WI38 (cell line): ENCODE results near the gene PFDN1.

Experiments
- H3K4me3 ChIP-seq: 2 replicates; pipeline ENCODE4 v1.5.1; 2011; ENCODE audit warnings: low read depth, mild to moderate bottlenecking, control low read depth, low read length
- TF ChIP-seq, protein P1 (sequence below): IDR thresholded peaks from 2 replicates; pipeline ENCODE4 v1.5.1; 2012; ENCODE audit warnings: low read depth, mild to moderate bottlenecking, control low read depth, low read length

Gene PFDN1

DNA sequence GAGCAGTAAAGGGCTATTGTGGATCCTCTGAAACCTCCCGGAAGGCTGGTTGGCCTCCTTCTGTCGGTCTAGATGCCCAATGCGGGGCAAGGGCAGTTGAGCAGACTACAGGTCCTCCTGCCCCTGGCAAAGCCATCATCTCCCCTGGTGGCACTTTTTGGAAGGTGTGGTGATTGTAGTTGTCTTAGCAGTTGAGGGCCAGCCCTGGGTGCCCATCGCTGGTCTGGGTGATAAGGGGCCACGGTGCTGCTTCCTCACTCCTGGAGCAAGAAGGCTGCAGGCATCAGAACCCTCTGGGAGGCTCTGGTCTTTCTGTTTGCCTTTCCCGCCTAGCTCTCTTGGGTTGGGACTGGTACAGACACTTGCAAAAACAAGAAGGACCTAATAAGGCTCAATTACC is 64.1 kb downstream of the PFDN1 start:
- no peak overlapping the region for H3K4me3 ChIP-seq
- TF ChIP-seq, protein P1, sequence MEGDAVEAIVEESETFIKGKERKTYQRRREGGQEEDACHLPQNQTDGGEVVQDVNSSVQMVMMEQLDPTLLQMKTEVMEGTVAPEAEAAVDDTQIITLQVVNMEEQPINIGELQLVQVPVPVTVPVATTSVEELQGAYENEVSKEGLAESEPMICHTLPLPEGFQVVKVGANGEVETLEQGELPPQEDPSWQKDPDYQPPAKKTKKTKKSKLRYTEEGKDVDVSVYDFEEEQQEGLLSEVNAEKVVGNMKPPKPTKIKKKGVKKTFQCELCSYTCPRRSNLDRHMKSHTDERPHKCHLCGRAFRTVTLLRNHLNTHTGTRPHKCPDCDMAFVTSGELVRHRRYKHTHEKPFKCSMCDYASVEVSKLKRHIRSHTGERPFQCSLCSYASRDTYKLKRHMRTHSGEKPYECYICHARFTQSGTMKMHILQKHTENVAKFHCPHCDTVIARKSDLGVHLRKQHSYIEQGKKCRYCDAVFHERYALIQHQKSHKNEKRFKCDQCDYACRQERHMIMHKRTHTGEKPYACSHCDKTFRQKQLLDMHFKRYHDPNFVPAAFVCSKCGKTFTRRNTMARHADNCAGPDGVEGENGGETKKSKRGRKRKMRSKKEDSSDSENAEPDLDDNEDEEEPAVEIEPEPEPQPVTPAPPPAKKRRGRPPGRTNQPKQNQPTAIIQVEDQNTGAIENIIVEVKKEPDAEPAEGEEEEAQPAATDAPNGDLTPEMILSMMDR: no peak

DNA sequence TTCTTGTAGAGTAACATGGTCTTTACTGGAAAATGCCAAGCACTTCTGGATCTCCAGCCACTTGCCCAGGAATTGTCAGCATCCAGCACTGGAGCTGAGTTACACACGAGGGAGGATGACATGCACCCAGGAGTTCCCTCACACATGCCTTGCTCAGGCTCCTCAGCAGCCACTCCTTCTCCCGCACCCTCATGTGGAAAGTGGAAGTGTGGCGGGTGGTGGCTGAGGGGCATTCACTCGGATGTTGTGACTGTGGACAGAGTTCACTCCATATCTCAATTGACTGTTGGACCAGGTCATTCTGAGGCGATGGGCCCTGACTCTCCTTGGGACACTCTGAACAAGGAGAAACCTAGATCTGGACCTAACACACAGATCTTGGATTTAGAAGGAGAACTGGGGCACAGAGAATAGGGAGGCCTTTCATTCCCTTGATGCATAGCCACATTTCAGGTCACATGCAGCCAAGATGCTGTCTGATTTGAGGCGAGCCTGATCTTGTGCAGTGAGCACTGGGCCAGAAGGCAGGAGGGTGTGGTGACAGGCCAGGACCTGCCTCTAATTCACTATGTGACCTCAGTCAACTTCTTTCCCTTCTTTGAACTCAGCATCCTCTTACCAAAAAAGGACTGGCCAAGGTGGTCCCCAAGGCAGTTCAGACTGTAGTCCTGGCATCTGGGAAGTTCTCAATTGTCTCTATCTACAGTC is 65.9 kb downstream of the PFDN1 start:
- TF ChIP-seq, protein P1: no peak

DNA sequence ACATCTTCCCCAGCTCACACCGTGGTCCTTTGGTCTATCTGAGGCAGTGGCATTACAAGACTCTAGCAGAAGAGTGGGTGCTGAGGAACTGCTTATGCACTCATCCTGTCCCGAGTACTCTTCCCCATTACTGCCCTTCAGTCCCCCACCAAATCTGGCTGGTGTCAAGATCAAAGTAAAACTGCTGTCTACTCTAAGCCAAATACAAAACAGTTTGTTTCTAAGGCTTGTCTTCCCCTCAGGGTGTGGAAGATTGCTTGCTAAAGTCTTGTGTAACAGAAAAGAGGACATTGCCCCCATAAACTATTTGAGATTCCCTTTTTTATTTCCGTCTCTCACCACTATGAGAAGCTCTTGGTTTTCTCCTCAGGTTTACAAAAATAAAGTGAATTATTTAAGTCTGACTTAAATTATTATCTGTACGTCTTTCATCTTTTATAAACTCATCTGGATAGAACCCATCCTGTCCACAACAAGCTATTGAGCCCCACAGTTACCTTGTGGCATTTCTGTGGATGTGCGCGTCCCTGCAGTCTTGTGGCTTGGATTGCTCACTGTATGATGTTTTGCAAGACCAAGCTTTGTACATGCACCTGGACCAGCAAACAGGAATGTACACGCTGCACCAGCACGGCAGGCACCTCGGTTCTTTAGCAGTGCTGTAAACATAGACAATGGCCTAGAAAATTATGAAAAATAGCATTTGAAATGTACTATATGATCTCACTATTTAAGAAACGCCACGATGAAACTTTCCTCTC is 66.9 kb downstream of the PFDN1 start:
- TF ChIP-seq, protein P1: no peak
- no peak overlapping the region for H3K4me3 ChIP-seq

More for the DNA sequence above, 65.9 kb downstream of the PFDN1 start:
- H3K4me3 ChIP-seq: no peak overlapping the region

DNA sequence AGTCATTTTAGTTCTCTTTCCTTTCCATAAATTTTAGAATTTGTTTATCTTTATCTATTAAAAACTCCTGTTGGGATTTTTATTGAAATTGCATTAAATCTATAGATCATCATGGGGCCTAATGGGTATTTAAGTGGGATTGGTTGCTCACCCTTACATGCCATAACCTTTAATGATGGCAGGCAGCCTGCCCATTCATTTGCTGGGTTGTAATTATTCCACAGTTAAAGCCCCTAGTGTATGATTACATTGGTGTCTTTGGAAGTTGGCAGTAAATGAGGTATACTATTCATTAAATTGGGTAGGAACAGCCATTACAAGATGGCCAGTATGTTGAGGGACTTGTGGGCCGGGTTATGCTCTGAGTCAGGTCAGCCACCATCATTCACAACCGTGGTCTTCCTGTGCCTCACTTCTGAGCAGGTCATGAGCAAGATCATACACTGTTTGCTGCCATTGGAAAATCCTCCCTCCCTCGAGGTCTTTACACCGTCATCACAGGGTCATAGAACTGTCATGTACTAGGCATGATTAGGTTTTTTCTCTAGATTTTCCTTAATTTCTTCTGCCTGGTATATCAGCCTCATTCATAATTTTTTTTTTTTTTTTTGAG is 68.4 kb downstream of the PFDN1 start:
- no peak overlapping the region for H3K4me3 ChIP-seq
- TF ChIP-seq, protein P1: no peak

DNA sequence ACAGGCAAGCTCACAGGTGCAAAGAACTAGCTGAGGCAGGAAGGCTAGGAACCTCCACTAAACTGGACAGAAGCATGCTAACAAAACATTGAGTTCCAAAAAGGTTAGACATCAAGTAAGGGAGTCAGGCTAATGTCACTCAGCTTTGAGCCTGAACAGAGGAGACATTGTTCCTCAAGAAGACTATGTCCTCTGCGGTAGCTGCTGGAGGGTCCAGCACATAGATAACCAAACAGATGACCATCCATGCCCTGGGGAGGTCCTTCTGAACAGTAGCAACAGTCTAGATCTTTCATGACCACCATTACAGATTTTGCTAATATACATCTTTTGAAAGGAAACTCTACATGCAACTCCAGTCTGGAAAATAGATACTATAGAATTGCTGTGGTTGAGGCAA is 70.2 kb downstream of the PFDN1 start:
- H3K4me3 ChIP-seq: no peak overlapping the region
- TF ChIP-seq, protein P1: no peak

DNA sequence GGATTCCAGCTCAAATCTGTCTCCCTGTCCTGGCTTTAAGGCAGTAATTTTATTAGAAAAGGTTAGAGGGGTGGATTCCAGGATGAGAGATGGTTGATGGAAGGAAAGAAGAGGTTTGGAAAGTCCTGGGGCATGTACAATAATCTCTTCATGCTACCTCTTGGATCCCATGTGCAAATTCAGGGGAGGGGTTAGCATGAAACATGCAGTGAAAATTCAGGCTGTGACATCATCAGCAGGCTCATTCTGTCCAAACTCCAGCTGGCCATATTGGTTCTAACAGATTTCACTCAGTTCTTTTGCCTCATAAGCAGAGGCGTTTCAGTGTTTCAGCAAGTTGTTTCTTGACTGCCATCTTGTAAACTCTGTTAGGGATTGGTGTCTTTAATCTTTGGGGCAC is 72.5 kb downstream of the PFDN1 start:
- TF ChIP-seq, protein P1: no peak
- H3K4me3 ChIP-seq: no peak overlapping the region

DNA sequence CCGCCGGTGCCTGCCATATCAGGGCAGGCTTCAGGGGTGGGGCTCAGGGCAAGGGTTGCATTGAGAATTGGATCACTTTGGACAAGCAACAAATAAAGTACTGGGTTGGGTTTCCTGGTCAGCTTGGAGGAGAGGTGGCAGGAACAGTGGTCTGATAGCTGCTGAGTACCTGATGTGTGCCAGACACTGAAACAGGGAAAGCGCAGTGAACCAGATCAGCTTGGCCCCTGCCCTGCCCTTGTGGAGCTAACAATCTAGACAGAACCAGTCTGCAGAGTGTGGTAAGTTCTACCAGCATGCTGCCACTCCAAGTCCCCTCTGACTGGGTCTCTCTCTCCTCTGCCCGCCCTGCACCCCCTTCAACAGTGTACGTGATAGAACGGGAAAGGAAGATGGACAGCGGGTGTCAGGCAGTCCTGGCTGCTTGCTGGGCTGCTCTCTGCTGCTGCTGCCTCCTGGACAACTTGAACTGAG is 74.5 kb downstream of the PFDN1 start:
- TF ChIP-seq, protein P1: no peak
- no peak overlapping the region for H3K4me3 ChIP-seq
